HL-60 (cell line): ENCODE results near the gene PSMD3.

ENCODE experiments used
- DNase-seq, 2 experiments: peaks; one replicate each; pipeline ENCODE4 v3.0.0-alpha.2; 2010 to 2020; ENCODE audit warnings: low read depth in 1 of 2, low spot score in 1 of 2
- H3K27ac ChIP-seq: fragments of 250-450 bp; sonication (Bioruptor Pico); replicated peaks from 2 replicates; pipeline ENCODE4 v1.5.1; 2020; ENCODE audit warnings: mild to moderate bottlenecking, moderate library complexity
- H3K27me3 ChIP-seq: fragments of 250-450 bp; sonication (Bioruptor Pico); 2 replicates; pipeline ENCODE4 v1.5.1; 2021; ENCODE audit warnings: mild to moderate bottlenecking, moderate library complexity; ENCODE audit not compliant: insufficient read depth, poor library complexity, severe bottlenecking
- H3K4me3 ChIP-seq: replicated peaks from 2 replicates; pipeline ENCODE4 v1.5.1; 2011; ENCODE audit warnings: mild to moderate bottlenecking, control low read depth, low read length; ENCODE audit not compliant: insufficient read depth
- GABPA ChIP-seq: IDR thresholded peaks from 2 replicates; pipeline ENCODE4 v1.6.1; 2012; ENCODE audit warnings: low read depth
- POLR2AphosphoS5 ChIP-seq: IDR thresholded peaks from 2 replicates; pipeline ENCODE4 v1.6.1; 2012; ENCODE audit warnings: low read depth
- REST ChIP-seq: IDR thresholded peaks from 2 replicates; pipeline ENCODE4 v1.6.1; 2012; ENCODE audit warnings: low read depth; ENCODE audit not compliant: insufficient replicate concordance
- SPI1 ChIP-seq: IDR thresholded peaks from 2 replicates; pipeline ENCODE4 v1.6.1; 2012; ENCODE audit warnings: low read depth, mild to moderate bottlenecking, borderline replicate concordance
- TF ChIP-seq, protein P1 (sequence below): IDR thresholded peaks from one replicate; pipeline ENCODE4 v1.5.1; 2011; ENCODE audit warnings: low read length, control low read depth, inconsistent platforms; ENCODE audit not compliant: insufficient read depth

PSMD3 gene

DNA sequence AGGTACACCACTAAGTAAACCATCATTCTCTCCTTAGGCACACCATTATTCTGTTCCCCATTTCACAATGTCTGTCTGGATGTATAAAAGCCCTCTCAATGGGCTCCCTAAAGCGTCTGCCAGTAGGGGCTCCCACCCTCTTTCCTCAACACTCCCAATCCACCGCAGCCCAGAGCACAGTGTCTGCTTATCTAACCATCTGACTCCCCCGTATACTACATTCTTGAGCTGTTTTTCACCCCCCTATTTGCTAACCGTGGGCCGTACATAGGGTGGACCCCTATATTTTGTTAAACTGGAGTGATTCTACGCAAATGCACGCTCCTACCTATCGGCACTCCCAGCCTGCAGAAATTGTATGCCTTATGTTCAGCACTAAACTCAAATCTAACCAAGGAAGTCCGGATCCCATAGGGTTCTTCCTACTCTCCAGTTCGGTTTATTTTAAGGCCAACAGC lies 685 bp upstream of the PSMD3 start:
- peak overlapping the region; percentile 66 for H3K4me3 ChIP-seq
- TF ChIP-seq POLR2AphosphoS5 (no peak), SPI1 (peak; percentile 42; the same call in 1 of the 2 replicates), GABPA (no peak)
- H3K27me3 ChIP-seq: no peaks in the 10 kb centered on the region
- peak; percentile 43 to 46 for DNase-seq
- H3K27ac ChIP-seq: peak overlapping the region; percentile 88

DNA sequence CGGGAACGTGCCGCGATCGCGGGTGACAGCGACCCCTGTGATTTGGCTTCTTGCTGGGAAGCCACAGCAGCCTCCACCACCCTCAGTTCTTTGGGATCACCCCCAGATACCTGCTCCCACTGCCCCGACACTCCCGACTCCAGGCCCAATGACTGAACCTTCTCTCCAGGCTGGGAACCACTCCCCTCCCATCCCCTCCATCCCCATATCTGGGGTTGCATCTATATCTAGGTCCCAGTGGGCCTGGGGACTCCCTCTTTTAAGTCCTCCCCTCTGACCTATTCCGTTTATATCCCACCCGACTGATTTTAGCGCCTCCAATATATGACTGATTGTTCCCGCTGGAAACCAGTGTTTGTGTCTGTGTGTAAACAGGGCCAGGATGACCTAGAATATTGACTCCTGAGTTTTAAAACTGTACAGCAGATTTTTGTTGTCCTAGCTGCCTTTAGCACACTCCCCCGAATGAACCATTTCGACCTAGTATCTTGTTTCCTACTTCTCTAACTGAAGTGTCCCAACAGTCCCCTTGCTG lies 667 bp downstream of the PSMD3 start:
- no peaks in the 10 kb centered on the region for H3K27me3 ChIP-seq
- H3K27ac ChIP-seq: peak overlapping the region; percentile 88
- TF ChIP-seq POLR2AphosphoS5 (no peak), SPI1 (no peak), GABPA (no peak), REST (no peak)
- TF ChIP-seq, protein P1, sequence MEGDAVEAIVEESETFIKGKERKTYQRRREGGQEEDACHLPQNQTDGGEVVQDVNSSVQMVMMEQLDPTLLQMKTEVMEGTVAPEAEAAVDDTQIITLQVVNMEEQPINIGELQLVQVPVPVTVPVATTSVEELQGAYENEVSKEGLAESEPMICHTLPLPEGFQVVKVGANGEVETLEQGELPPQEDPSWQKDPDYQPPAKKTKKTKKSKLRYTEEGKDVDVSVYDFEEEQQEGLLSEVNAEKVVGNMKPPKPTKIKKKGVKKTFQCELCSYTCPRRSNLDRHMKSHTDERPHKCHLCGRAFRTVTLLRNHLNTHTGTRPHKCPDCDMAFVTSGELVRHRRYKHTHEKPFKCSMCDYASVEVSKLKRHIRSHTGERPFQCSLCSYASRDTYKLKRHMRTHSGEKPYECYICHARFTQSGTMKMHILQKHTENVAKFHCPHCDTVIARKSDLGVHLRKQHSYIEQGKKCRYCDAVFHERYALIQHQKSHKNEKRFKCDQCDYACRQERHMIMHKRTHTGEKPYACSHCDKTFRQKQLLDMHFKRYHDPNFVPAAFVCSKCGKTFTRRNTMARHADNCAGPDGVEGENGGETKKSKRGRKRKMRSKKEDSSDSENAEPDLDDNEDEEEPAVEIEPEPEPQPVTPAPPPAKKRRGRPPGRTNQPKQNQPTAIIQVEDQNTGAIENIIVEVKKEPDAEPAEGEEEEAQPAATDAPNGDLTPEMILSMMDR: no peak
- peak in 1 of 2 experiments; percentile 15 for DNase-seq
- peak overlapping the region; percentile 91 for H3K4me3 ChIP-seq

DNA sequence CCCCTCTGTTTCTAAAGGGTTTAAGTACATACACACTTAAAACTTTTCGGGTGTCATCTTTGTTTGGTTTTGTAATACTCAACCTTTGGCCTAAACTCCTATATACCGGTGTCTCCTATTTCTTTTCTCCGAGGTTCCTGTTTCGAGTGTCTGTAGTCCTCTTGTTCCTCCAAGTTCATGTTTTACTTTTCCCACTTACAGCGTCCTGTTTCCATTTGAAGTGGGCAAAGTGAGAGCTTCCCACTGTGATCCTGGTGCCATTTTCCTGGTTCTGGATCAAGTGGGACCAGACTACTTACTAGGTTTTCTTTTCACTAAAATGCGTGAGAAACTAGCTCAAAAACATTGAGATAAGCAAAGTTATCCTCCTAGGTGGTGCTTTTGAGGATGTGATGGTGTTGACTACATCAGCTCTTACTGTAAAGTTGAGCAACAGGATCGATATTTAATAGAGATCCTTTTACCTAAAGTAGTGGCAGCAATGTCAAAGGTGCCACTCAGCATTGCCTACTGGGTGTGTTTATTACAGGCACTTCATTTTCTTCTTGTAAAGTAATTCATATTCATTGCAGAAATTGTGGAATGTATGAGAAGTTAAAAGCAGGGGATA lies 1.3 kb downstream of the PSMD3 start:
- no peak for TF ChIP-seq GABPA
- no peak for TF ChIP-seq SPI1
- no peak for TF ChIP-seq POLR2AphosphoS5
- TF ChIP-seq REST: no peak
- TF ChIP-seq, protein P1: no peak
- DNase-seq: no peak
- Histone ChIP-seq H3K27me3 (no peaks in the 10 kb centered on the region), H3K4me3 (peak overlapping the region; percentile 91), H3K27ac (peak overlapping the region; percentile 88)

- TF ChIP-seq GABPA (no peak), SPI1 (no peak), REST (no peak), POLR2AphosphoS5 (no peak)
- TF ChIP-seq, protein P1: no peak
- H3K4me3 ChIP-seq: no peak overlapping the region
- no peak for DNase-seq
- no peaks in the 10 kb centered on the region for H3K27me3 ChIP-seq
- H3K27ac ChIP-seq: no peak overlapping the region
Measured at GRCh38 chr17:39988206-39988810, 7.7 kb downstream of the PSMD3 start.
